H1 (cell line): ENCODE measurements around the gene RNGTT.

Experiments
- CHD1 ChIP-seq: IDR thresholded peaks from 2 replicates; pipeline ENCODE4 v1.6.1; 2012; ENCODE audit warnings: low read depth, low read length, improper control_type of control experiment
- EZH2 ChIP-seq: fragments of 200-600 bp; sonication (generic); IDR thresholded peaks from 2 replicates; pipeline ENCODE4 v1.7.1; 2012; ENCODE audit warnings: low read depth, mild to moderate bottlenecking, moderate library complexity, low read length, inconsistent platforms; ENCODE audit not compliant: severe bottlenecking
- POLR2A ChIP-seq, 2 experiments: IDR thresholded peaks; 1 replicate in 1 of 2; 2 replicates in 1 of 2; pipeline ENCODE4 v1.6.1; 2011; ENCODE audit warnings: low read depth in 2 of 2, low read length in 2 of 2, mild to moderate bottlenecking in 2 of 2; ENCODE audit errors: control extremely low read depth in 1 of 2
- RFX5 ChIP-seq: IDR thresholded peaks from 2 replicates; pipeline ENCODE4 v1.6.1; 2011; ENCODE audit warnings: low read depth, low read length, improper control_type of control experiment, borderline replicate concordance

GRCh38 chr6:88984606-88985005 is 21.2 kb upstream of the RNGTT start:
- no peak for TF ChIP-seq RFX5
- no peak for TF ChIP-seq EZH2
- no peak for TF ChIP-seq POLR2A (IDR thresholded peaks at IDR 0.05; ENCODE audit: control extremely low read depth in 1 of 2, low read depth in 2 of 2, low read length in 2 of 2)
- no peak for TF ChIP-seq CHD1
